NCI-H146 treated with DMSO at 0.1 percent for 48 hours (cell line): ENCODE results near the gene NFIX.

Experiments used
- DNase-seq: peaks from one replicate; lab custom pipeline; 2025; ENCODE audit not compliant: unreplicated experiment; lab: John Stamatoyannopoulos, UW

Gene NFIX

GRCh38 chr19:13089139-13089856 is 94.0 kb downstream of the NFIX start:
- DNase-seq, result no peak

DNA sequence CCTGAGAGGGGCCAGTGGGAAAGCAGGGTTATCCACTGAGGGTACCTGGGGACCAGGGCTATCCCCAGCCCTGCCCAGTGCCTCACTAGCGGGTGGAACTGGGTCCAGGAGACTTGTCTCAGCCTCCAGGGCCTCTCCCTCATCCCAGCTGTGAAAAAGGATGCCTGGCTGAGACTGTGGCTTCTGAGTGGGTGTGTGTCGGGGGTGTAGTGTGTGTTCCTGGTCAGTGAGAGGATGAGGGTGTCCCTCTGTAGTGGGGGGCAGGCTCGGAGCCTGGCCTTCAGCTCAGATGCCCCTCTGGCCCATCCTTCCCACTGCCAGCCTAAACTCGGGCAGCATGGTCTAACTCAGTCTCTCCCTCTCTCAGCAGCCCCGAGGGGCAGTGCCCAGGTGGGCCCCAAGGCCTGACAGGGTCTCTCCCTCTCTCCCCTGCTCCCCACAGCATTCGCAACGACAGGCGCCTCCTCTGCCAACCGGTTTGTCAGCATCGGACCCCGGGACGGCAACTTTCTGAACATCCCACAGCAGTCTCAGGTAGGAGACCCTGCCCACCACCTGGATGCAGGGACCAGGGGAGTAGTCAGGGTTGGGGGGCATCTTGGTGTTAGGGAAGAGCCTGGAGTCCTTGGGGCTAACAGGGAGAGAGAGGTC is 94.7 kb downstream of the NFIX start:
- DNase-seq, result no peak

GRCh38 chr19:13090511-13091231 is 95.4 kb downstream of the NFIX start:
- no peak for DNase-seq

- DNase-seq, result no peak
Measured at GRCh38 chr19:13091400-13092157, 96.3 kb downstream of the NFIX start.

DNA sequence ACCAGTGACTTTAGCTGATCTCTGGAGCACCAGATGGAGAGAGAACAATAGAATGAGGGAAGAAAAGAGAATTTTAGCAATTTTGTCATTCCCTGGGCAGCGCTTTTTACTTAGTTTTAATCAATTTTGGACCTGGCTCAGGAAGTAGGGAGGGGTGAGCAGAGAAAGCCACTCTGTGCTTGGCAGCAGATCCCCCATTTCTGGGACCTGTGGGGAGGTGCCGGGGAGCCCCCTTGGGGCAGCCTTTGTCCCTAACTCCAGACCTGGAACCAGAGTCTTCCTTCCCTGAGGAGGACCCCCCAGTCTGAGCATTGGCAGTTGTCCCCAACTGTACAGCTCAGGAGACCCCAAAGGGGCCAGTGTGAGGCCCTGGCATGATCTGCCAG is 96.9 kb downstream of the NFIX start:
- no peak for DNase-seq

DNA sequence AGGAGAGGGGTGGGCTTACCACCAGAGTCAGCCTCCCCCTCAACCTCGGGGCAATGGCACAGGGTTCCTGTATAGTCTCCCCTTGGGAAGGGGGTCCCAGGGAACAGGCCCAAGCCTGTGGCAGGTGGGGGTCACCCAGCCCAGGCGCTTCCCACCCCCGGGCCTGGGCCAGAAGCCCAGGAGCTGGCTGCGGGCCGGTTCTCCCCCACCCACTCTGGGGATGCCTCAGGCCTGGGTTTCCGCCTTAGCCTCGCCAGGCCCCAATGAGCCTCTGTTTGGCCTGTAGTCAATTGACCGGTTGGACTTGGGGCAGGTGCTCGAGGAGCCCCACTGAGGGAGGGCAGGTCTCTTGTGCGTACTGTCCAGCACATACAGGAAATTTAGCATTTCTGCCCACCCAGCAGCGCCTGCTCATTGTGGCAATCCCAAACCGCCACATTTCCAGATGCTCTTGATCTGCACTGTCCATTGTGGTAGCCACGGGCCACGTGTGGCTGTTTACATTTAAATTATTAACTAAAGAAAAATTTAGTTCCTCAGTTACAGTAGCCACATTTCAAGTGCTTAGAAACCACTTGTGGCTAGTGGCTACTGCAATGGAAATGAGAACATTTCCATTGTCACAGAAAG is 97.4 kb downstream of the NFIX start:
- DNase-seq, result no peak

GRCh38 chr19:13093407-13094105 is 98.3 kb downstream of the NFIX start:
- DNase-seq, result peak; percentile 89

DNA sequence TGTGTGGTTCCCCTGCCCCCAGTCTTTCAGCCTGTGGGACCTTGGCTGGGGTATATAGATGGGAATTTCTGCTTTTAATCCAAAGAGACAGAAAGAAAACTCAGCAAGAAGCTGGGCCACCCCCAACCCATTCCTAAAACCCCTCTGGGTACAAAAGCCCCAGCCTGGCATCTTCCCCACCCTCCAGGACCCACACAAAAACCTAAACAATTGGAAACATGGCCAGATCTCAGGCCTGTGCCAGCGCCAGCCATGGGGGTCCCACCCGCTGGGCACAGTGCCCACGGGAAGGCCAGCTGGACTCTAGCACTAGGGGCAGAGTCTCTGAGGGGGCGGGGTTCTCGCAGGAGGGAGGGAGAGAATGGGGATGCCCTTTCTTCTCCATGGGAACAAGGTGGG is 98.8 kb downstream of the NFIX start:
- no peak for DNase-seq

GRCh38 chr19:13094771-13095392 is 99.6 kb downstream of the NFIX start:
- peak; percentile 11 for DNase-seq

DNA sequence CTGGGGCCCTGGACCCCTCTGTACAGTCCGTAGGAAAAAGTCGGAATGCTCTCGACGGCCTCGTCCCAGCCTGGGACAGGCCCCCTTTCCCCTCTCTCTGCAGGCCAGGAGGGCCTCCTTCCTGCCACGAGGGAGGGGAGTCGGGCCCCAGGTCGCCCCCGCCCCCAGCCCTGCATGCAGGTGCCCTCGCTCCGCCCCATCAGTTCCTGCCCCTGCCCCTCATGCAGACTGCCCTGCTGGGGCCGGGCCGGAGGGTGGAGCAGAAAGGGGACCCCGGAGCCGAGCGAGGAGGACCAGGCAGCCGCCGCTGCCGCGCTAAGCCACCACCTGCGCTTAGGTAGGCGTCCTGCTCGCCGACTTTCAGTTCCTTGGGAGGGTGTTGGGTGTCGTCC is 100.1 kb downstream of the NFIX start:
- DNase-seq, result peak; percentile 13

DNA sequence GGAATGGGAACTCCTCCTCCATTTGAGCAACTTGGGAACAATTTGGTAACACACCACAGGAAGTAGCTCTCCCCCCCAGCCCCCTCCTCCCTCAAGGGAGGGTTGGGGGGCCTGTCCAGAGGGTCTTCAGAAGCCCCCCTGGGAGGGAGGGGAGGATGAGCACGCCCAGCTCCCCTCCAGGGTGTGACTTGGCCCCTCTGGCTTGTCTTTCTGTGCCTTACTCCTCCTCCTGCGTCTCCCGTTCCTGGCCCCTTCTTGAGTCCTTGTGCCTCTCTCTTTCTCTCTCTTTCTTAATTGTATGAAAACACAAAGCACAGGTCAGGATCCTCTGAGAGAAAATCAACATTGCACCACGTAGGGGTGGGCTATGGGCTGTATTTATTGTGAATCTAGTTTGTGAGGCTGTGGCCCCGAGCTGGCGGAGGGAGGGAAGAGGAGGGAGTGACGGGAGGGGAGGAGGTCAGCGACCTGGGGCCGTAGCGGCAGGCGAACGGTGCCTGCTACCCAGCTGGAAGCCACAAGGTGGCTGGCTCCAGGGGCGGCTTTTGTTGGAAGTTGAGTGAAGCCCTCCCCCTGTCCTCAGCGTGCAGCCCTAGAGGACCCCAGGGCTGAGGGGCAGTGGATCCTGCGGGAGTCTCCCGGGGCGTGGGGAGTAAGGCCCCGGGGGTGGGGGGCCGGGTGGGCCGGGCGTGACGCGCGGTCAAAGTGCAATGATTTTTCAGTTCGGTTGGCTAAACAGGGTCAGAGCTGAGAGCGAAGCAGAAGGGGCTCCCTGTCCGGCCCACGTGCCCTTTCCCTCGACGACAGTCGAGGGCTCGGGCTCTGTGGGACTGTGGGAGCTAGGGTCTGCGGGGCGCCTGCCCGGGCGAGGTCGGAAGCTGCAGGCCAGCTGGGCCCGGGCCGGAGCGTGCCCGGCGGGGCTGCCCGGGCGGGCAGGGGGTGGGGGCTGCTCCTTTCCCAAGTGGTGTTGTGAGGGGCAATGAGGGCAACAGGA is 101.0 kb downstream of the NFIX start:
- peak; percentile 52 for DNase-seq

- no peak for DNase-seq
Measured at GRCh38 chr19:13097033-13097462, 101.8 kb downstream of the NFIX start.

DNA sequence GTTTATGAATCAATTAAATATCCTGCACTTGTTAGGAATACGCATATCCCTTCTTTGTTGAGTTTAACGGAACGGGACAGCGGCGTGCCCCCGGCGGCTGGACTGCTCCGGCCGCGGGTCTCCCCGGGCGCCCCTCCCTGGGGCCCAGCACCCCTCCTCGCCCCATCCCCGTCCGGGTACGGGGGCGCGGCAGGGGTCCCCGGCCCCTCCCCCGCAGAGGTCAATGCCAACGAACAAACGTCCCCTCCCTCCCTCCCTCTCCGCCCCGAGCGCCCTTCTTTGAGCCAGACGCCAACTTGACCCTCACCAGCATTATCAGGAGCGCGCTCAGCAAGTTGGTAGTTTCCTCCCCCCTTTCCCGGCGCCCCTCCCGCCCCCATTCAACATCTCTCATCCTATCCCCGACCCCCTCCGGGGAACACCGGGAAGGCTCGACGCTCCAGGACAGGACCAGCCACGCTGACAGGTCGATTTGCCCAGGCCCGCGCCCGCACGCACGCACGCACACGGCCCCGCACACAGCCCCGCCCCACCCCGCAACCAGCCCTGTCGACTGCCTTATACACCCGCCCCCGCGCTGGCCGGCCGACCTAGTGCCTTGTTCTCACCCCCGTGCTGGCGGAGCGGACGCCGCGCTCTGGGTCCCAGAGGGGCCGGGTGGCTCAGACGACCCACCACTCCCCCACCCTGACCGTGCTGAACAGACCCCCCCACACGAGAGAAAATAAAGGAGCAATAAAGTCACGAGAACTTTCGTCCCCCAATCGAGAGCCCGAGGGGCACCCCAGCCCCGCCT is 102.4 kb downstream of the NFIX start:
- DNase-seq, result no peak

- no peak for DNase-seq
Measured at GRCh38 chr19:13098277-13099072, 103.2 kb downstream of the NFIX start.

DNA sequence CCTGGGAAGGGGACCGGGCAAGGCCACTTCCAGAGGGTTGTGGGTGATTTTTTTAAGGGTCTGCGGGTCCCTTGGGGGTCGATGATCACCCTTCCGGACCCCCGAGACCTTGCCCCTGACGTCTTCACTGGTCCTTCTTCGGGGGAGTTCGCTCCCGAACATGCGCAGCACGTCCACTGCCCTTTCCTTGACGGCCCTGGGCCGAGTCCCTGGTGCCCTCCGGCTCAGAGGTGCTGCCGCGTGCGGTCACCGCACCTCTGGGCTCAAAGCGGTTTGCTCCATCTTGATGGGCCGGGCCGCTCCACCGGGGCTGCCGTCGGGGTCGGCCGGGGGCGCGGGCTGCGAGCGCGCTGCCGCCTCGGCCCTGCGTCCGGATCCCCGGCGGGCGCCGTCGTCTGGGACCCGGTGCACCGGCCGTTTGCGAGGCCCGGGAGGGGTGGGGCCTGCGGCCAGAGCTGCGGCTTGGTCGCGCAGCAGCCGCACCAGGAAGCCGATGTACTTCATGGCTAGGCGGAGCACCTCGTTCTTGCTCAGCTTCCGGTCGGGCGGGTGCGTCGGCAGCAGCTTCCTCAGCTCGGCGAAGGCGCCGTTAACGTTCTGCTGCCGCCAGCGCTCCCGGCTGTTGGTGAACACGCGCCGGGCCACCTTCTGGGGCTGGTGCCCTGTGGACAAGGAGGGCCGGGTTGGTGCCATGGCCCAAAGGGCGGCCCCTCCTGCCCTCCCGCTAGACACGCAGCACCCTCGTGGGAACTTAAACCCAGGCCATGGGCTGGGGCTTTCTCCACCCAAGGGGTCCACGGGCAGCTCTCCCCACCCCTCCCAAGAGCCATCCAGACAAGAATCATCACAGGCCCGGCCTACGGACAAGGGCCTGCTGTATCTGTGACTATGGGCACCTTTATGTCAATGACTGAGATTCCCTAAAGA is 104.1 kb downstream of the NFIX start:
- DNase-seq, result no peak

DNA sequence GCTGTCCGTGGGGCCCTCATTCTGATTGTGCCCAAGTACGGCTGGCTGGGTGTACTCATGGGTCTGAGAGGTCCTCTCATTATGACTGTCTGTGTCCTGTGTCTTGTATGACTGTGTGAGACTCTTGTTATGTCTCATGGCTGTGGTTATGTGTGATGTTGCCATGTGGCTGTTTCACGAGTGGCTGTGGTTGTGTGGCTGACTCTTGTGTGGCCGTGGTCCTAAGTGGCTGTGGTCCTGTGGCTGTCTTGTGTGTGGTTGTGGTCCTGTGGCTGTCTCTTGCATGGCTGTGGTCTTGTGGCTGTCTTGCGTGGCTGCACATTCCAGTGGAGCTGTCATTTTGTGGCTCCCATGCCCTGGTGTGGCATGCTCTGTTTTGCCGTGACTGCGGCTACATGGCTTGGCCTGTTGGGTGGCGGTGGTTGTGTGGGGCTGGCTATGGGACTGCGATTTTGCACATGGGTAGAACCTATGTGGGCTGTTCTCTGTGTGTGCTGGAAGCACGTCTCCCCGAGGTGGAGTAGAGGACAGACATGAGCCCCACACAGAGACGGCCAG is 104.8 kb downstream of the NFIX start:
- DNase-seq, result no peak
